ENCODE data around the gene SLC6A19.

The SLC6A19 gene

GRCh38 chr5:1168796-1169195 lies 32.6 kb upstream of the SLC6A19 start:
- TF ChIP-seq, protein P1, sequence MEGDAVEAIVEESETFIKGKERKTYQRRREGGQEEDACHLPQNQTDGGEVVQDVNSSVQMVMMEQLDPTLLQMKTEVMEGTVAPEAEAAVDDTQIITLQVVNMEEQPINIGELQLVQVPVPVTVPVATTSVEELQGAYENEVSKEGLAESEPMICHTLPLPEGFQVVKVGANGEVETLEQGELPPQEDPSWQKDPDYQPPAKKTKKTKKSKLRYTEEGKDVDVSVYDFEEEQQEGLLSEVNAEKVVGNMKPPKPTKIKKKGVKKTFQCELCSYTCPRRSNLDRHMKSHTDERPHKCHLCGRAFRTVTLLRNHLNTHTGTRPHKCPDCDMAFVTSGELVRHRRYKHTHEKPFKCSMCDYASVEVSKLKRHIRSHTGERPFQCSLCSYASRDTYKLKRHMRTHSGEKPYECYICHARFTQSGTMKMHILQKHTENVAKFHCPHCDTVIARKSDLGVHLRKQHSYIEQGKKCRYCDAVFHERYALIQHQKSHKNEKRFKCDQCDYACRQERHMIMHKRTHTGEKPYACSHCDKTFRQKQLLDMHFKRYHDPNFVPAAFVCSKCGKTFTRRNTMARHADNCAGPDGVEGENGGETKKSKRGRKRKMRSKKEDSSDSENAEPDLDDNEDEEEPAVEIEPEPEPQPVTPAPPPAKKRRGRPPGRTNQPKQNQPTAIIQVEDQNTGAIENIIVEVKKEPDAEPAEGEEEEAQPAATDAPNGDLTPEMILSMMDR (IDR thresholded peaks at IDR 0.05): no peak

DNA sequence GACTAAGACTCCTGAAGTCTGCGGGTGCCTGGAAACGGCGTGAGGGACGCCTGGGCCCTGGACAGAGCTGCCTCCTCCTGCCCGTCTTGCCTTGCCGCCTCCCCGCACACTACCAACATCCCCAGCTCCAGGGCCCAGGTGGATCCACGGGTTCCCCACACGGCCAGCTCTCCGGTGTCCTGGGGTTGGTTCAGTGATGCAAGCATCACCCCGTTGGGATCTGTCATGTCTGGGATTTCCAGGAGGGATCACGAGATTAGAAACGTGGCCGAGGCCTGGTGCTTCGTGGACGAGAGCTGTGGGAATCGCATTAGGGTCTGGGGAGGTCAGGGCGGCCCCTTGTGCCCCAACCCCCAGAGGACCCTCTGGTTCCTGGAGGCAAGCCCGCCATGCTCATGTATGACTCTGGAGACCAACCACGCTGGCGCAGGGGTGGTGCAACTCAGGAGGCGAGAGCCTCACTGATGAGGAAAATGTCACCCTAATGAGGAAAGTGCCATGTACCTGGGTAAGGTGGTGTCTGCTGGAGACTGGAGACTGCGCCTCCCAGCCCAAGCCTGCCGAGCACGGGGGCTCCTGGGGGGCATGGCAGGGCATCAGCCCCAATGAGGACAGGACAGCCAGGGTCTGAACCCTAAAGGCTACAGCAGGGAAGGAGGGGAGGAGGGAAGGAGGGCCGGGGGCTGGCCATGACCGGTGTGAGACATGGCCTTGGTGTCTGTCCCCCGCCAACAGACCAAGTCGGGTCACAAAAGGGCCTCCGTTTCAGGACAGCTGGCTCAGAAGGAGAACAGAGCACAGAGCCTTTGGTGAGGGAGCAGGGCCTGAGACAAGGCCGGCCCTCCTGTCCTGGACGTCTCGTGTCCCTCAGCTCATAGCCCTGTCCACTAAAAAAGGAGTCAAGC lies 31.9 kb upstream of the SLC6A19 start:
- TF ChIP-seq, protein P1 (IDR thresholded peaks at IDR 0.05): no peak

GRCh38 chr5:1171340-1171941 lies 30.0 kb upstream of the SLC6A19 start:
- TF ChIP-seq, protein P1 (IDR thresholded peaks at IDR 0.05): no peak

DNA sequence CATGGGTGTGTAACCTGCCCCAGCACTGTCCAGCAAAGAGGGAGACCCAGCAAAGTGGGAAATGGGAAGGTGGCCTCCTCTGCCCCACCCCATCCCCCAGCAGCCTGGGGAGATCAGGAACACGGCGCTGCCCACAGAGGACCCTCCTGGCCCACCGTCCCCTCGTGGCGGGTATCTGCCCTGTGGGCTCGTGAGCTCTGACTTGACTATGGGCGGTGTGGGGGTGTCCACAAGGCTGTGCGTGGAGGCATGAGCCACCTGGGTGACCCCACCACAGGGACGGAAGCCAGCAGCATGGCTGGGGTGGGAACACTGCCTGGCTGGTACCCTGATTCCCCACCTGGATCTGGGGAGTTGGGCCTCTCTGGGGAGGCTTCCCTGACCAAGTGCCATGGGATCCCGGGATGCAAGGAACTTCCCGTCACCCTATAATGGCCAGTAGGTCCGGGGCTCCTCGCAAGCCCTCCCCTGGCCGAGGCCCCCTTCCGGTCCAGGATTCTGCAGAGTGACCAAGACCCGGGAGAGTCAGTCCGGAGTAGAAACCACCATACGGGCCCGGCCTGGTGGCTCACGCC lies 29.3 kb upstream of the SLC6A19 start:
- TF ChIP-seq, protein P1 (IDR thresholded peaks at IDR 0.05): no peak

DNA sequence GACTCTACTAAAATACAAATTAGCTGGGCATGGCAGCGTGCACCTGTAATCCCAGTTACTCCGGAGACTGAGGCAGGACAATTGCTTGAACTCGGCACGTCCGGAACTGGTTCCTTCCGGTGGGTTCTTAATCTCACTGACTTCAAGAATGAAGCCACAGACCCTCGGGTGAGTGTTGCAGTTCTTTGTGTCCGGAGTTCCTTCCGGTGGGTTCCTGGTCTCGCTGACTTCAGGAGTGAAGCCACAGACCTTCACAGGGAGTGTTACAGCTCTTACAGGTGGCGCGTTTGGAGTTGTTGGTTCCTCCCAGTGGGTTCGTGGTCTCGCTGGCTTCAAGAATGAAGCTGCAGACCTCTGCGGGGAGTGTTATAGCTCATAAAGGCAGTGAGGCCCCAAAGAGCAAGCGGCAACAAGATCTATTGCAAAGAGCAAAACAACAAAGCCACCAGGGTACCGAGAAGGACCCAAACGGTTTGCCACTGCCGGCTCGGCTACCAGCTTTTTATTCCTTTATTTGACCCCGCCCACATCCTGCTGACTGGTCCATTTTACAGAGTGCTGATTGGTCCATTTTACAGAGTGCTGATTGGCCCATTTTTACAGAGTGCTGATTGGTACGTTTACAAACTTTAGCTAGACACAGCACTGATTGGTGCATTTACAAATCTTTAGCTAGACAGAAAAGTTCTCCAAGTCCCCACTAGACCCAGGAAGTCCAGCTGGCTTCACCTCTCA lies 28.6 kb upstream of the SLC6A19 start:
- TF ChIP-seq, protein P1 (IDR thresholded peaks at IDR 0.05): no peak

GRCh38 chr5:1173485-1174070 lies 27.8 kb upstream of the SLC6A19 start:
- TF ChIP-seq, protein P1 (IDR thresholded peaks at IDR 0.05): no peak
